Esophagus (tissue), 2 donors: ENCODE results near the gene PBXIP1. TPM values are rescaled to one million over a fixed set of nuclear protein-coding genes. Genes with fewer than 3 reads are reported as not detected.

Source experiments
- H3K27ac ChIP-seq, 2 donors: one replicate each; pipeline ENCODE4 v1.5.1; 2013; ENCODE audit warnings: low read depth in 2 of 2, mild to moderate bottlenecking in 2 of 2, inconsistent platforms in 1 of 2, low read length in 1 of 2, moderate library complexity in 1 of 2
- H3K27me3 ChIP-seq, 2 donors: one replicate each; pipeline ENCODE4 v1.6.1; 2013; ENCODE audit warnings: low read length in 2 of 2, control low read depth in 1 of 2, mild to moderate bottlenecking in 1 of 2; ENCODE audit not compliant: insufficient read depth in 2 of 2, control insufficient read depth in 1 of 2
- H3K36me3 ChIP-seq, 2 donors: one replicate each; pipeline ENCODE4 v1.6.1; 2013; ENCODE audit warnings: low read length in 1 of 2; ENCODE audit not compliant: control insufficient read depth in 2 of 2, insufficient read depth in 2 of 2
- H3K4me1 ChIP-seq, 2 donors: one replicate each; pipeline ENCODE4 v1.6.1; 2013; ENCODE audit warnings: low read length in 1 of 2; ENCODE audit not compliant: control insufficient read depth in 2 of 2, insufficient read depth in 2 of 2
- H3K4me3 ChIP-seq, 2 donors: one replicate each; pipeline ENCODE4 v1.5.1; 2013; ENCODE audit warnings: low read length in 2 of 2, mild to moderate bottlenecking in 2 of 2, low read depth in 1 of 2, moderate library complexity in 1 of 2
- H3K9me3 ChIP-seq, 2 donors: one replicate each; pipeline ENCODE4 v1.6.1; 2013; ENCODE audit warnings: mild to moderate bottlenecking in 2 of 2, low read depth in 1 of 2, low read length in 1 of 2, moderate library complexity in 1 of 2; ENCODE audit not compliant: control insufficient read depth in 2 of 2, insufficient read depth in 1 of 2
- WGBS, 2 donors: extraction: QIAGEN DNeasy Blood & Tissue Kit; methylation state at CpG; one replicate each; pipeline ENCODE4 v1.1.7; 2013; 5-methylcytosine and 5-hydroxymethylcytosine counted together
- polyA plus RNA-seq, 2 donors: library from polyadenylated mRNA; stranded (reverse); fragments of 200-250 nt; gene quantifications; one replicate each; pipeline ENCODE4 v1.2.3, GENCODE V29; 2013
- donor health status: healthy with polysubstance abuse.
- donor health status: Bipolar disorder and iron deficiency.

The PBXIP1 gene
- polyA plus RNA-seq, 2 donors: 18.3 to 25.7 TPM

GRCh38 chr1:154967331-154967950 lies 11.5 kb upstream of the PBXIP1 start:
- H3K27ac ChIP-seq: peak overlapping the region; percentile 30 to 76
- no peaks in the 10 kb centered on the region for H3K27me3 ChIP-seq
- WGBS, 2 donors: 66 to 79% methylated on average over 5 of the region's 5 CpGs
- no peak overlapping the region for H3K4me3 ChIP-seq
- no peaks in the 10 kb centered on the region for H3K9me3 ChIP-seq
- H3K4me1 ChIP-seq: peaks cover 19 to 28% of the 10 kb centered on the region in 2 donors
- peaks cover 20 to 38% of the 10 kb centered on the region in 2 donors for H3K36me3 ChIP-seq

DNA sequence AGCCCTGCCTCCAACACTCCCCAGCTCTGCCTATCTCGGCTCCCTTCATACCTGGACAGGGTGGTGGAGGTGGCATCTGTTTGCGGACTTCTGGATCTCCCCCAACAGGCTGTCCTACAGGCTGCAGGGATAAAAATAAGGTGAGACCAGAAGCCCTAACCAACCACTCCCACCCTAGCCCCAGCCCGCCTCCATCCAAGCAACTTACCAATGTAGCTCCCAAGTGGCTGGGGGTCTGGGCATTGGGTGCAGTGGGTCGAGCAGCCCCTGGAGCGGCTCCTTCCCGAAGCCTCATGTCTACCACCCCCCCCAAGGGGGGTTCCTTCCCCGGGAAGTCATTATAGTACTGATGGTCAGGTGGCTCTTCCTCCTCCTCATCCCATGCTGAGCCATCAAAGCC lies 10.2 kb upstream of the PBXIP1 start:
- Histone ChIP-seq H3K4me1 (peaks cover 18 to 22% of the 10 kb centered on the region in 2 donors), H3K9me3 (no peaks in the 10 kb centered on the region), H3K36me3 (peaks cover 20 to 38% of the 10 kb centered on the region in 2 donors), H3K27ac (no peak overlapping the region), H3K4me3 (no peak overlapping the region), H3K27me3 (no peaks in the 10 kb centered on the region)
- 86 to 89% methylated on average over 7 of the region's 7 CpGs for WGBS, 2 donors

GRCh38 chr1:154964359-154964758 lies 8.5 kb upstream of the PBXIP1 start:
- Histone ChIP-seq H3K27ac (no peak overlapping the region), H3K36me3 (peaks cover 21 to 42% of the 10 kb centered on the region in 2 donors)
- WGBS, 2 donors: 89 to 93% methylated on average over 6 of the region's 6 CpGs

GRCh38 chr1:154963643-154964042 lies 7.7 kb upstream of the PBXIP1 start:
- WGBS, 2 donors: 77 to 79% methylated on average over 8 of the region's 8 CpGs
- Histone ChIP-seq H3K36me3 (peaks cover 22 to 48% of the 10 kb centered on the region in 2 donors), H3K9me3 (no peaks in the 10 kb centered on the region), H3K27ac (peak overlapping the region in 1 of 2 donors; percentile 29), H3K4me1 (peaks cover 2 to 4% of the 10 kb centered on the region in 2 donors), H3K4me3 (no peak overlapping the region), H3K27me3 (no peaks in the 10 kb centered on the region)

More at GRCh38 chr1:154964359-154964758, 8.5 kb upstream of the PBXIP1 start:
- H3K4me3 ChIP-seq: no peak overlapping the region
- H3K9me3 ChIP-seq: no peaks in the 10 kb centered on the region
- peaks cover 4 to 7% of the 10 kb centered on the region in 2 donors for H3K4me1 ChIP-seq
- H3K27me3 ChIP-seq: no peaks in the 10 kb centered on the region

- no peaks in the 10 kb centered on the region for H3K27me3 ChIP-seq
- H3K4me3 ChIP-seq: peak overlapping the region in 1 of 2 donors; percentile 95
- WGBS, 2 donors: 51 to 63% methylated on average over 6 of the region's 6 CpGs
- H3K27ac ChIP-seq: peak overlapping the region in 1 of 2 donors; percentile 61
- peaks cover 19 to 43% of the 10 kb centered on the region in 2 donors for H3K36me3 ChIP-seq
- H3K9me3 ChIP-seq: no peaks in the 10 kb centered on the region
- H3K4me1 ChIP-seq: peaks cover 2 to 4% of the 10 kb centered on the region in 2 donors
These were observed 7.0 kb upstream of the PBXIP1 start for GRCh38 chr1:154962795-154963330.

- H3K36me3 ChIP-seq: peaks cover 13 to 39% of the 10 kb centered on the region in 2 donors
- 2 to 3% methylated on average over 21 to 25 of the region's 25 CpGs for WGBS, 2 donors
These were observed 6.4 kb upstream of the PBXIP1 start for GRCh38 chr1:154962156-154962749.

GRCh38 chr1:154961207-154962155 lies 5.6 kb upstream of the PBXIP1 start, which contains the start of gene PYGO2:
TSS of gene PYGO2 (minus strand) at chr1:154961782. CDS start at chr1:154961576, 206 bp downstream.
- Histone ChIP-seq H3K9me3 (no peaks in the 10 kb centered on the region), H3K4me3 (peak within 1 kb of the TSS; percentile 89 to 95), H3K27ac (peak within 1 kb of the TSS; percentile 95 to 99), H3K27me3 (no peaks in the 10 kb centered on the region), H3K36me3 (peaks cover 13 to 38% of the 10 kb centered on the region in 2 donors), H3K4me1 (peaks cover 6 to 9% of the 10 kb centered on the region in 2 donors)
- WGBS, 2 donors: 0 to 1% methylated on average over 54 to 93 of the region's 93 CpGs

More at GRCh38 chr1:154962156-154962749, 6.4 kb upstream of the PBXIP1 start:
- peak overlapping the region; percentile 89 to 95 for H3K4me3 ChIP-seq
- H3K4me1 ChIP-seq: peaks cover 3 to 6% of the 10 kb centered on the region in 2 donors
- peak overlapping the region; percentile 95 to 99 for H3K27ac ChIP-seq
- H3K27me3 ChIP-seq: no peaks in the 10 kb centered on the region
- H3K9me3 ChIP-seq: no peaks in the 10 kb centered on the region

- peak overlapping the region; percentile 3 to 26 for H3K27ac ChIP-seq
- H3K36me3 ChIP-seq: peaks cover 6 to 30% of the 10 kb centered on the region in 2 donors
- H3K4me1 ChIP-seq: peaks cover 6 to 9% of the 10 kb centered on the region in 2 donors
- H3K4me3 ChIP-seq: peak overlapping the region; percentile 89 to 95
- no peaks in the 10 kb centered on the region for H3K9me3 ChIP-seq
- H3K27me3 ChIP-seq: no peaks in the 10 kb centered on the region
- WGBS, 2 donors: 29 to 31% methylated on average over 10 of the region's 10 CpGs
These were observed 4.7 kb upstream of the PBXIP1 start for GRCh38 chr1:154960446-154961136.
